ENCODE data around the gene DMRT1.

GRCh38 chr9:1014225-1014624 lies 172.7 kb downstream of the DMRT1 start:
- TF ChIP-seq ZFX (IDR thresholded peaks at IDR 0.05), result no peak
- no peak for TF ChIP-seq CTCF (IDR thresholded peaks at IDR 0.05 in 2 of 3, conservative IDR thresholded peaks at IDR 0.05 in 1 of 3; ENCODE audit: borderline replicate concordance in 1 of 3, insufficient read depth in 1 of 3, low read depth in 2 of 3, low read length in 2 of 3)
- no peak for TF ChIP-seq ATF3 (IDR thresholded peaks at IDR 0.05)
